Hepatic stellate cell (primary cell): ENCODE results near the gene DDX18.
"Not testable (repeated sequence)": the region's sequence is repeated elsewhere in the genome, so short reads cannot be mapped to it uniquely, and the experiment has no call there.

Experiments used
- DNase-seq: peaks from one replicate; pipeline ENCODE4 v3.0.0; 2011; ENCODE audit warnings: low spot score

Gene DDX18

GRCh38 chr2:117814417-117815264 is at the start of gene DDX18:
TSS of gene DDX18 (plus strand) at chr2:117814691. CDS start at chr2:117814778, 87 bp downstream.
- DNase-seq = peak; percentile 79

- DNase-seq = no peak
Observed at GRCh38 chr2:117770730-117771129, 43.8 kb upstream of the DDX18 start.

GRCh38 chr2:117771969-117772630 is 42.4 kb upstream of the DDX18 start:
- DNase-seq = peak; percentile 6

- DNase-seq = no peak
Observed at GRCh38 chr2:117774716-117775115, 39.8 kb upstream of the DDX18 start.

- no peak for DNase-seq
Observed at GRCh38 chr2:117775703-117776219, 38.7 kb upstream of the DDX18 start.

- no peak for DNase-seq
Observed at GRCh38 chr2:117776888-117777287, 37.6 kb upstream of the DDX18 start.

GRCh38 chr2:117785740-117786139 is 28.8 kb upstream of the DDX18 start:
- DNase-seq = peak; percentile 12

- no peak for DNase-seq
Observed at GRCh38 chr2:117786520-117786919, 28.0 kb upstream of the DDX18 start.

GRCh38 chr2:117789505-117789904 is 25.0 kb upstream of the DDX18 start:
- no peak for DNase-seq

- no peak for DNase-seq
Observed at GRCh38 chr2:117794668-117795067, 19.8 kb upstream of the DDX18 start.

GRCh38 chr2:117801826-117802225 is 12.7 kb upstream of the DDX18 start:
- DNase-seq = peak; percentile 10

- DNase-seq = not testable (repeated sequence)
Observed at GRCh38 chr2:117803644-117804325, 10.7 kb upstream of the DDX18 start.

GRCh38 chr2:117812443-117812842 is 2.0 kb upstream of the DDX18 start:
- no peak for DNase-seq

- no peak for DNase-seq
Observed at GRCh38 chr2:117815946-117816345, 1.5 kb downstream of the DDX18 start.

- DNase-seq = no peak
Observed at GRCh38 chr2:117818921-117819320, 4.4 kb downstream of the DDX18 start.

GRCh38 chr2:117820444-117820843 is 6.0 kb downstream of the DDX18 start:
- DNase-seq = no peak

- no peak for DNase-seq
Observed at GRCh38 chr2:117825437-117825836, 10.9 kb downstream of the DDX18 start.

GRCh38 chr2:117827464-117827863 is 13.0 kb downstream of the DDX18 start:
- not testable (repeated sequence) for DNase-seq

- no peak for DNase-seq
Observed at GRCh38 chr2:117828870-117829269, 14.4 kb downstream of the DDX18 start.

GRCh38 chr2:117832332-117832731 is 17.8 kb downstream of the DDX18 start:
- no peak for DNase-seq

GRCh38 chr2:117832905-117833613 is 18.6 kb downstream of the DDX18 start:
- peak; percentile 28 for DNase-seq

- no peak for DNase-seq
Observed at GRCh38 chr2:117833911-117834310, 19.4 kb downstream of the DDX18 start.
